HG03469 (cell line): Measurements from ENCODE around the gene DGCR8.
"Not testable (repeated sequence)": the region's sequence is repeated elsewhere in the genome, so short reads cannot be mapped to it uniquely, and the experiment has no call there.

ENCODE experiments used
- ATAC-seq: cut with Tn5 transposase; IDR thresholded peaks from one replicate; pipeline ENCODE4 v1.9.1; 2021; ENCODE audit warnings: mild to moderate bottlenecking, moderate library complexity, moderate number of reproducible peaks; ENCODE audit not compliant: unreplicated experiment

Gene DGCR8

GRCh38 chr22:20149257-20150250 lies 69.5 kb downstream of the DGCR8 start:
- no peak for ATAC-seq

- no peak for ATAC-seq
Measured at GRCh38 chr22:20150381-20151275, 70.6 kb downstream of the DGCR8 start, which contains the start of gene CCDC188. Gene CCDC188, minus strand, starts transcription at chr22:20151055. Its CDS starts 69 bp downstream, at chr22:20150986.

GRCh38 chr22:20151276-20151588 lies 71.2 kb downstream of the DGCR8 start:
- ATAC-seq, result no peak

- ATAC-seq, result no peak
Measured at GRCh38 chr22:20152464-20152890, 72.4 kb downstream of the DGCR8 start.

GRCh38 chr22:20153945-20154344 lies 73.9 kb downstream of the DGCR8 start:
- ATAC-seq, result no peak

- ATAC-seq, result no peak
Measured at GRCh38 chr22:20154602-20155187, 74.7 kb downstream of the DGCR8 start.

GRCh38 chr22:20155330-20156041 lies 75.4 kb downstream of the DGCR8 start:
- no peak for ATAC-seq

GRCh38 chr22:20156042-20156389 lies 76.0 kb downstream of the DGCR8 start:
- no peak for ATAC-seq

- no peak for ATAC-seq
Measured at GRCh38 chr22:20156611-20157429, 76.8 kb downstream of the DGCR8 start.

GRCh38 chr22:20157430-20158183 lies 77.6 kb downstream of the DGCR8 start:
- no peak for ATAC-seq

- ATAC-seq, result no peak
Measured at GRCh38 chr22:20158391-20159036, 78.5 kb downstream of the DGCR8 start.

GRCh38 chr22:20159076-20159475 lies 79.0 kb downstream of the DGCR8 start:
- no peak for ATAC-seq

GRCh38 chr22:20159531-20159930 lies 79.5 kb downstream of the DGCR8 start:
- ATAC-seq, result not testable (repeated sequence)

- ATAC-seq, result no peak
Measured at GRCh38 chr22:20160041-20160440, 80.0 kb downstream of the DGCR8 start.
